ENCODE data around the gene LRRC15. TPM values are rescaled to one million over a fixed set of nuclear protein-coding genes. Genes with fewer than 3 reads are reported as not detected.
A peak's percentile ranks its signal among the peaks of the same experiment; 100 is the strongest.

The LRRC15 gene
- total and polyA plus RNA-seq, 2 experiments from 2014 or later = 0.05 to 0.14 TPM

GRCh38 chr3:194396539-194396858, 27.0 kb upstream of the LRRC15 start:
- ATAC-seq (peak; percentile 14; the same call in 2 of the 3 replicates), DNase-seq (ENCODE audit: low spot score) (no peak)
- Mint-ChIP-seq H3K4me1 (peaks cover 21% of the 10 kb centered on the region), H3K4me3 (peak overlapping the region; percentile 72), H3K27me3 (ENCODE audit: insufficient read depth, low read depth, poor library complexity) (peaks cover 40% of the 10 kb centered on the region), H3K9me3 (no peaks in the 10 kb centered on the region), H3K36me3 (ENCODE audit: low read depth) (no peaks in the 10 kb centered on the region), H3K27ac (no peak overlapping the region)
- no peaks in the 10 kb centered on the region for H3K79me2 ChIP-seq (replicated peaks; ENCODE audit: insufficient read depth)
- no peaks in the 10 kb centered on the region for H3K9me2 ChIP-seq (ENCODE audit: insufficient read depth)
- peak overlapping the region; percentile 100 for H2AFZ ChIP-seq
- TF ChIP-seq EZH2 (IDR thresholded peaks at IDR 0.05; ENCODE audit: low read depth, unreplicated experiment) = peak; percentile 35
- no peak for TF ChIP-seq ZNF462 (CRISPR knock-in tag; IDR thresholded peaks at IDR 0.05)
- H3K4me1 ChIP-seq (ENCODE audit: insufficient read depth) = peaks cover 21% of the 10 kb centered on the region
- H3K27me3 ChIP-seq (ENCODE audit: insufficient read depth) = peaks cover 48% of the 10 kb centered on the region
- H3K27ac ChIP-seq (ENCODE audit: low read depth) = no peak overlapping the region
- peaks cover 7% of the 10 kb centered on the region; the same call in 1 of the 2 replicates for H3F3A ChIP-seq (replicated peaks; ENCODE audit: low read depth)
- H4K20me1 ChIP-seq (replicated peaks; ENCODE audit: insufficient read depth) = no peaks in the 10 kb centered on the region
- no peaks in the 10 kb centered on the region; the same call in 1 of the 2 replicates for H3K36me3 ChIP-seq (ENCODE audit: insufficient read depth)
- H3K4me2 ChIP-seq = peak overlapping the region; percentile 97
- peak overlapping the region; percentile 66 for H3K4me3 ChIP-seq

DNA sequence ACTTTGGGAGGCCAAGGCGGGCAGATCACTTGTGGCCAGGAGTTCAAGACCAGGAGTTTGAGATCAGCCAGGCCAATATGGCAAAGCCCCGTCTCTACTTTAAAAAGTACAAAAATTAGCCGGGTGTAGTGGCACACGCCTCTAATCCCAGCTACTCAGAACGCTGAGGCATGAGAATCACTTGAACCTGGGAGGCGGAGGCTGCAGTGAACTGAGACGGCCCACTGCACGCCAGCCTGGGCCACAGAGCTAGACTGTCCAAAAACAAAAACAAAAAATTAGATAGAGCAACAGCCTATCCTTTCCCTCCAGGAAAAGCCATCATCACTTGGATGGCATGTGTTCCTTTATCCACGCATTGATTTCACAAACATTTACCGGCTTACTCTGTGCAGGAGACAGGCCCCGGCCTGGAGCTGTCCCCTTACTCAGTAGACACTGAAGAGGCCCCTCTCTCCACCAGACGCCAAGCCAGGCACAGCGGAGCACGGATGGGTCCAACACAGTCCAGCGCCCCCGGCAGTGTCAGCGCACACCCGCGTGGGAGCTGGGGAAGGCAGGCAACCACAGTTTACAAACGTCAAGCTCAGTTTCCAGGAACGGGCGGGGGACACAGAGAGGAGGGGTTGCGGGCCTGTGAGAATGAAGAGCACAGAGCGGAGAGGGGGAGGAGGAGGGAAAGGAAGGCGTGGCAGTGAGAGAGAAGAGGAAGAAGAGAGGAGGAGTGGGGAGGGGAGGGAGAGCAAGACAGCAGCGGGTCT, 26.4 kb upstream of the LRRC15 start:
- peak; percentile 80 for DNase-seq (ENCODE audit: low spot score)
- peak overlapping the region; percentile 66 for H3K4me3 ChIP-seq
- H4K20me1 ChIP-seq (replicated peaks; ENCODE audit: insufficient read depth) = no peaks in the 10 kb centered on the region
- H3K79me2 ChIP-seq (replicated peaks; ENCODE audit: insufficient read depth) = no peaks in the 10 kb centered on the region
- H3K36me3 Mint-ChIP-seq (ENCODE audit: low read depth) = no peaks in the 10 kb centered on the region
- peaks cover 48% of the 10 kb centered on the region for H3K27me3 ChIP-seq (ENCODE audit: insufficient read depth)
- peaks cover 21% of the 10 kb centered on the region for H3K4me1 ChIP-seq (ENCODE audit: insufficient read depth)
- no peaks in the 10 kb centered on the region; the same call in 1 of the 2 replicates for H3K36me3 ChIP-seq (ENCODE audit: insufficient read depth)
- peak; percentile 69 for ATAC-seq
- no peak overlapping the region for H3K27ac Mint-ChIP-seq
- H2AFZ ChIP-seq = peak overlapping the region; percentile 100
- H3K4me3 Mint-ChIP-seq = peak overlapping the region; percentile 72
- H3K4me2 ChIP-seq = peak overlapping the region; percentile 97
- peaks cover 21% of the 10 kb centered on the region for H3K4me1 Mint-ChIP-seq
- H3K9me3 Mint-ChIP-seq = peaks cover 4% of the 10 kb centered on the region; the same call in 2 of the 3 replicates
- peaks cover 38% of the 10 kb centered on the region for H3K27me3 Mint-ChIP-seq (ENCODE audit: insufficient read depth, low read depth, poor library complexity)
- peaks cover 7% of the 10 kb centered on the region; the same call in 1 of the 2 replicates for H3F3A ChIP-seq (replicated peaks; ENCODE audit: low read depth)
- H3K27ac ChIP-seq (ENCODE audit: low read depth) = no peak overlapping the region
- H3K9me2 ChIP-seq (ENCODE audit: insufficient read depth) = no peaks in the 10 kb centered on the region
- TF ChIP-seq ZNF114 (CRISPR knock-in tag; IDR thresholded peaks at IDR 0.05) = no peak
- TF ChIP-seq, protein P1, sequence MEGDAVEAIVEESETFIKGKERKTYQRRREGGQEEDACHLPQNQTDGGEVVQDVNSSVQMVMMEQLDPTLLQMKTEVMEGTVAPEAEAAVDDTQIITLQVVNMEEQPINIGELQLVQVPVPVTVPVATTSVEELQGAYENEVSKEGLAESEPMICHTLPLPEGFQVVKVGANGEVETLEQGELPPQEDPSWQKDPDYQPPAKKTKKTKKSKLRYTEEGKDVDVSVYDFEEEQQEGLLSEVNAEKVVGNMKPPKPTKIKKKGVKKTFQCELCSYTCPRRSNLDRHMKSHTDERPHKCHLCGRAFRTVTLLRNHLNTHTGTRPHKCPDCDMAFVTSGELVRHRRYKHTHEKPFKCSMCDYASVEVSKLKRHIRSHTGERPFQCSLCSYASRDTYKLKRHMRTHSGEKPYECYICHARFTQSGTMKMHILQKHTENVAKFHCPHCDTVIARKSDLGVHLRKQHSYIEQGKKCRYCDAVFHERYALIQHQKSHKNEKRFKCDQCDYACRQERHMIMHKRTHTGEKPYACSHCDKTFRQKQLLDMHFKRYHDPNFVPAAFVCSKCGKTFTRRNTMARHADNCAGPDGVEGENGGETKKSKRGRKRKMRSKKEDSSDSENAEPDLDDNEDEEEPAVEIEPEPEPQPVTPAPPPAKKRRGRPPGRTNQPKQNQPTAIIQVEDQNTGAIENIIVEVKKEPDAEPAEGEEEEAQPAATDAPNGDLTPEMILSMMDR (conservative IDR thresholded peaks at IDR 0.05; ENCODE audit: low read depth in 2 of 2) = no peak
- no peak for TF ChIP-seq ZNF331 (CRISPR knock-in tag; IDR thresholded peaks at IDR 0.05; ENCODE audit: low read depth)
